Raji (cell line): ENCODE results near the gene TTLL1.

Source experiments
- POLR2A ChIP-seq: IDR thresholded peaks from 2 replicates; pipeline ENCODE4 v1.6.1; 2011; ENCODE audit warnings: low read depth, low read length, control low read depth; ENCODE audit not compliant: insufficient read depth

The TTLL1 gene

DNA sequence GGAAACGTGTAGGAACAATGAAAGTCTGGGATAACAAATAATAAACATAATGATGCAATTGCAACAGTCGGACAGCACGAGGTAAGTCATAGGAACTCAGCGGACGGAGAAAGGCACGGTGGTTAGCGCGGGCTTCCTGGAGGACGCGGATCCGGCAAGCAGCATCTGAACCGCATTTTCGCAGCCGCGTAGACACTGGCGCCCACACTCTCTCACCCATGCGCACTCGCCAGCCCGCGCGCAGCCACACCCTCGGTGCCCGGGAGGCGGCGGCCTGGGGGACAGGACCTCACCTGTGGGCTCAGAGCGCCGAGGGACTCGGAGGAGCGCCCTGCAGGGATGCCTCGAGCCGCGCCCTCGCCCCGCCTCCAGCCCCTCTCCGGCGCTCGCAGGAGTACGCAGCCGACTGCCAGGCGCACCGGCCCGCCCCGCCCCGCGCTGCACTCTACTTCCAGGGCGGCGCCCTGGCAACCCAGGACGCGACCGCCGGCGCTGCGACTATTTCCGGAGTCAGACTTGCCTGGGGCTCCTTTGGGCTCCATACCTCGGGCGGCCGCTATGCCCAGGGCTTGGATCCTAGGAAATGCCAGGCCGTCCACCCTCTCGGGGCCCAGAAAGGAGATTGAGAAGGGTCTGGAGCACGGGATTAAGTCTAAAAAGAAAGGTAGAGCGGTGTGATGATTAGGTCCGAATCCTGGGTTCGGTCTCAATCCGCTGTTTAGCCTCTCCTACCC, at the start of gene TTLL1:
Gene TTLL1 (minus strand): TSS at position 408 of the 734 bp plus-strand sequence. CDS start 13,805 bp downstream, outside the sequence.
- peak; percentile 78 for TF ChIP-seq POLR2A

DNA sequence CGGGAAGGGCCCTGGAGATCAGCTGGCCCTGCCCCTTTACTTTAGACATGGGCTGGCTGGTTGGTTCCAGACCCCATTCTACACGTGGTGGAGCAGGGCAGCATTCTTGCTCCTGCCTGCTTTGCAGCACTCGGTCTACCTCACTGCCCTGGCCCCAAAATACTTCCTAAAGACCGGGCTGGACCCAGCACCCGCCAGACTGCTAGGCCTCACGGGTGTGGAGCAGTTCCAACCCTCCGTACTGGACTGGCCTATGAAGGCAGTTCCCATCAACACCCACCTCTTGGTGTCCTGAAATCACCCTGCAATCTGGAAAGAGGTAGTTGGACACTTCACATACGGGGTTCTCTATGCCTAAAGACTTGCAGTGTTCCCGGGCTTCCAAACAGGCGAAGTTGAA, 47.6 kb upstream of the TTLL1 start:
- no peak for TF ChIP-seq POLR2A

DNA sequence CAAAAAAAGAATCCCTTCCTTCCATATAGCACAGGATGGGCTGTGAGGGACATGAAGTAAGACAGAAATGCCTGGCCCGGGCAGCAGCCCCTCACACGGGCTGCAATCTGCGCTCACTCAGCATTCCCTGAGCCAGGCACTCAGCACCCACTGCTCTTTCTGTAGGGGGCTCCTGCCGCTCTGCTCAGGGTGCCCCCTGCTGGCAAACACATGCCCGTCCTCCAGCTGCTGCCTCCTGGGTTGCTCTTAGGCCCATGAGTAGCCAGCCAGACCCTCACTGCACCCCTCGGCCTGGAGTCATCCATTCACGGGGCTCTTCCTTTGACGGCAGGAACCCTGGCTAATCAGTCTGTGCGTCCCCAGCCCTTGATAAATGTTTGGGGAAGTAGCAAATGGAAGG, 47.1 kb upstream of the TTLL1 start:
- TF ChIP-seq POLR2A = no peak

DNA sequence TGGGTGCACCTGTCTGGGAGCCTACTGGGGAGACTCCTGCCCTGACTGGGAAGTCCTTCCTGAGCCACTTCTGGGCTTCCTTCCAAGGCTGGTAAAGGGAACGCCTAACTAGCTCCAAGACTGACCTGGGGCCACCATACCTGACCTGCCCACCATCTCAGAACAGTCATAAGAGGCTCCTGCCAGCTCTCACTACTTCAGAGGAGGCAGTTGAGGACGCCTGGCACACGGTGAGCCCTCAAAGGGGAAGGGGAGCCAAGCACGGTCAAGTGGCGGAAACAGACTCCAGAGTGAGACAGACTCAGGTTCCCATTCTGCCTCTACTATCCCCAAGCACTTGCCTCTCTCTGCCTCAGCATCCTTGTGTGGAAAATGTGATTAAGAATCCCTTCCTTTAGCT, 46.4 kb upstream of the TTLL1 start:
- TF ChIP-seq POLR2A = no peak

DNA sequence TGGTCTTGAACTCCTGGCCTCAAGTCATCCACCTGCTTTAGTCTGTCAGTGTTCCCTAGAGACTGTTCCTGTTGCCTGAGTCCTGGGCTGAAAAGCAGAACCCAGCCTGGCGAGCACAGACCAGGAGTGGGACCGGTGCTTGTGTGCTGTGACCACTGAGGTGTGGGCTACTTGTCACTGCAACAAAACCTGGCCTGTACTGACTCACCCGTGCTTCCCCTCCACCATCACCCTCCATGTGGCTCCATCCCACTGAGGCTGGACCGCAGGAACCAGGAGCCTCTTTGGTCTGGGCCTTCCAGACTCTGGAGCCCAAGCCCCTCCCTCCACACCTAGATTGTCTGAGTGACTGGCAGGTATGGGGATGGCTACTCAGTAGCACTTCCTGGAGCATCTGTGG, 45.4 kb upstream of the TTLL1 start:
- no peak for TF ChIP-seq POLR2A

DNA sequence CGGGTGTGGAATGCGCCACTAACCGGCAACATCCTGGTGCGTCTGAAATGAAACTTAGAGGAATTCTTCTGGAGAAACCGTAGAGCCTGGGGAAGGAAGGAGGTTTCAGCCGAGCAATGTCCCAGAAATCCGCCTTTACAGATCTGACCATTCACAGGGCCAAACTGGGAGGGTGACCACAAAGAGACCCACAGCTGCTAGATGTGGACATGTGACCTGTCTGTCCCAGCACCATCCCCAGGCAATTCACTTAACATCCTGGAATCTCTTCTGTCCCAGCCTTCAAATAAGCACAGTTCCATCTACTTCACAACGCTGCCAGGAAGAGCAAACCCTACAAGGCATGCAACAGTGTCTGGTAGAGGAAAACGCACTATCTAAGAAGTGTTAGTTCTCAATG, 44.2 kb upstream of the TTLL1 start:
- no peak for TF ChIP-seq POLR2A

DNA sequence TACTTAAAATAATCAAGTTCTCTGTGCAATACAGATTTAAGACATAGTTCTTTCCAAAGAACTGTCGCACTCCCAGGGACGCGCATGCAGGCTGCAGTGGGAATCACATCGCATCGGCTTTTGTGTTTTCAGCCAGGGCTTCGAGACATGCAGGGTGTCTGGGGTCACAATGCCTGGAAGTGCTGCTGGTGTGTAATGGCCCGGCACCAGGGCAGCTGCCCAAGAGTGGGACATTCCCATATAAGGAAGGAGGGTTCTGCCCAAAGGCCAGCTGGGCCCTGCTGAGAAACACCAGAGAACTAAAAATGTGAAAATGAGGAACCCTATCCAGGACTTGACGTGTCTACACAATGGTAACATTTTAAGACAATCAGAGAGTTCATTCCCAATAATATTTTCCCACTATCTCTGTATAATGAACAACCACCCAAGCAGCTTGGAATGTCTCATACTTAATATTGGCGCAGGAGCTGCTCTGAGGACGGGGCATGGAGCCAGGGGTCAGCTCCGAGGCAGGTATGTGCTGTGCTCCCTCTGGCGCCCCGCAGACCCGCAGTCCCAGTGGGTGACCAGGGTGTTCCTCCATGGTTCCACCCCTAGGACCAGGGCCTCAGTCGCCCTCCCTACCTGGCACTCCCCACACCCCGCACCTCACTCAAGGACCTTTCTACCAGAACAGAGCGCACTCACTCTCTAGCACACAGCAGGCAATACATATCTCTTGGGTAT, 42.7 kb upstream of the TTLL1 start:
- no peak for TF ChIP-seq POLR2A

DNA sequence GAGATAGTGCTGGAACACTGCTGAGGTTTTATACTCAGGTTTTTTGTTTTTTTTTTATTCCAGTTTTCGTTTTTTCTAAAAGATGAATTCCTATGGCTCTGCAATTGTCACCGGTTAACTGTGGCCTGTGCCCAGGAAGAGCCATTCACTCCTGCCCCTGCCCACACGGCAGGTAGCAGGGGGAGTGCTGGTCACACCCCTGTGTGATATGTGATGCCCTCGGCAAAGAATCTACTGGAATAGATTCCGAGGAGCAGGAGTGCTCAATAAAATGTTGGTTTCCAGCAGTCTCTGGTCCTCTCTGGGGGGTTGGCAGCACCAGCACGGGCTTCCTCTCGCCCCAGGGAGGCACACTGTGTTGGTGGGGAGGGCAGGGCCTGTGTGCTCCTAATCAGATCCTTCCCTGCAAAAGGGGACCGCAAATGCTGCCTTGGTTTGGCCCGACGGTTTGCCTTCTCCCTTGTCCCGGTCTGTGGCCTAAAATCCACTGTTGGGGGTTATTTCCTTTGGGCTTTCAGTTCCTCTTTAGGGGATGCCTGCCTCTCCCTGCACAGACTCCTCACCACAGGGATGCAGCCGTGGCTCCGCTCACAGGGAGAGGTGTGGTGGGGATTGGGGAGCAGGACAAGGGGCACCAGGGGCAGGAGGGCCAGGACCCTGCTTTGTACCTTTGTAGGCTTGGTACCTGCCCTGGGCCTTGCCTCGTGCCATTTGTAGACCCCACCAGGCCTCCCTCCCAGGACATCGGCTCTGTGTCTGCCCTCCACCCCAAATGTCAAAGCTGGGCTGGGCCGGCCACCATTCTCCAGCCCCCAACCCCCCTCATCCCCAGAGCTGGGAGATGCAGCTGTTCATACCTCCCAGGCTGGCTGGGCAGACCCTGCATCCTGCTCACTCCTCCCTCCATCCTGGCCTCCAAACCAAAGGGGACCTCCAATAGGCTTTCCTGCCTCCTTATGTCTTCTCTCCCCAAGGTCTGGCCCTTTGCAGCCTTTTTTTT, 40.5 kb upstream of the TTLL1 start:
- TF ChIP-seq POLR2A = no peak

DNA sequence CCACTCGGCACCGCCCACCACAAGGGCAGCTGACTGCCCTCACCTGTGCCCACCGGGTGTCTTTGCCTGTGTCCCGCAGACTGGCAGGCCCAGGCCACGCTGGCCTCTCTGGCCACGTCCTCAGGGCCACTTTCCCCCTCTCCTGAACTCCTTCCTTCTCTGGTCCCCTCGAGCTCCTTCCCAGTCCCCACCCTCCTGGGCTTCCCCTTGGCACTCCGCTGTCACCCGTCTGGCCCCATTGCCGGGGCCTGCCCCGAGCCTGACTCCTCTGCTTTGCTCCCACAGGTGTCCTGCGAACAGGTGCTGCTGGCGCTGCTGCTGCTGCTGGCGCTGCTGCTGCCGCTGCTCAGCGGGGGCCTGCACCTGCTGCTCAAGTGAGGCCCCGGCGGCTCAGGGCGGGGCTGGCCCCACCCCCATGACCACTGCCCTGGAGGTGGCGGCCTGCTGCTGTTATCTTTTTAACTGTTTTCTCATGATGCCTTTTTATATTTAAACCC, 39.8 kb upstream of the TTLL1 start:
- no peak for TF ChIP-seq POLR2A

DNA sequence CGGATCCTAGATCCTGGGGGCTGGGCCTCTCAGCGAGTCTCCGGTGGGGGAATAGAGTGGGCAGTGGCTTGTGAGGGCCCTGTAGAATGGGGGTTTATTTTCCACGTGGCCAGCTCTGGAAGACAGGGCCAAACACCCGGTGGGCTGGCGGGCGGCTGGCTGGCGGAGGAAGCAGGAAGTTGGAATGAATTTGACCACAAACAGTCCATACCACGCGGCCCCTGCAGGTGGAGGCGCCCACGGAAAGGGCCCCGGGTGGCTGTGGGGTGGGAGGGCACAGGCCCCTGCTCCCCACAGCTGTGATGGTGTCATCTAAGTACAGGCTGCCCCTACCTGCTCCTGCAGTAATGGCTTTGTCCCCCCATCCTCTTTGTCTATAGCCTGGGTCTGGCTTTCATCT, 38.9 kb upstream of the TTLL1 start:
- no peak for TF ChIP-seq POLR2A

DNA sequence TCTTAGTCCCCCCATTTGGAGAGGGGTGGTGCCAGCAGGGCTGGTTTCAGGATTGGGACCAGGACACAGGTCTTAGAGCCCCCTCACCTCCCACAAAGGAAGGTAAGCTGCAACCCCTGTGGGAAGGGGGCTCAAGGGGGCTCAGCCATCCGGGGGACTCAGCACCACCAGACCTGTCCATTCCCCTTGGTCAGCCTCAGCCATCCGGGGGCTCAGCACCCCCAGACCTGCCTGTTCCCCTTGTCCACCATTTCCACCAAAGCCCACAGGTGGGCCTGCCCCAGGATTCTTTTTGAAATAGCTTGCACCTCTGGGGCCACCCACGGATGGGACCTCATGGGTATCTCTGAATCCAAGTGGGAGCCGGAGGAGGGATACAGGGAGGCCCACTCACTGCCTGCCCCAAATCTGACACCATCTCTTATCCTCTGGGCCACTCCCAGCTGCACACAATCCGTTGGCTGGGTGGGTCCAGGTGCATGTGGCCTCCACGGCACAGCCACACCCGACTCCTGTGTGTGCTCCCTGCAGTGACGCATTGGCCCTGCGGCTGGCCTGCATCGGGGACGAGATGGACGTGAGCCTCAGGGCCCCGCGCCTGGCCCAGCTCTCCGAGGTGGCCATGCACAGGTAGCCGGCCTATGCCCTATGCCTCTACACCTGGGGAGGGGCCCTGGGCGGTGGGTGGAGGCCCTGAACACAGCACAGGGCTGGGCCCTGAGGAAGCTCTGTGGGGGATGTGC, 38.1 kb upstream of the TTLL1 start:
- no peak for TF ChIP-seq POLR2A

DNA sequence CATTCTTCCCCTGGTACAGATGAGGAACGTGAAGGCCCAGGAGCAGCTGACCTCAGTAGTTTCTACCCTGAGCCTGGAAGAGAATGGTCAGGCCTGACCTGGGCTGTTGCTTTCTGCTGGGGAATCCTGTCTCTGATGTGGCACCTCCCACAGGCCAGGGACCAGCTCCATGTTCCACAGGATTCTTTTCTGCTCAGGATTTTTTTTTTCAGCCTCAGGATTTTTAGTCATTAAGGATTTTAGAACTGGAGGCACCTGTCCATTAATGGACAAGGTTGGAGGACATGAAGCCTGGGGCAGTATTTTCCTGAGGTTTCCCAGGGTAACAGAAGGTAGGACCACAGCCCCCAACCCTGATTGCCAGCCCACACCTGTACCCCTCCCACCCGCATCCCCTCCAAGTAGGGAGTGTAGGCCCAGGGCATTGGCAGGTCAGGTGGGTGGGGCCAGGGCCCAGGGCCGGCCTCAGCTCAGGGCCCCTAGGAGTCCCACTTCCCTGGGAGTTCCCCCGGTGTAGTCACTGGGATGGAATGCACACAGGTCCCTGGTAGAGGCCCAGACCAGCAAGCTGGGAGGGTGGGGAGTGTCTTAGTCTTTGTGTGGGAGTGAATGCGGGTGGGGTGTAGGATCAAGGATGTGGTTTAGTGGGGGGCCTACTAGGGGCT, 37.4 kb upstream of the TTLL1 start:
- no peak for TF ChIP-seq POLR2A

DNA sequence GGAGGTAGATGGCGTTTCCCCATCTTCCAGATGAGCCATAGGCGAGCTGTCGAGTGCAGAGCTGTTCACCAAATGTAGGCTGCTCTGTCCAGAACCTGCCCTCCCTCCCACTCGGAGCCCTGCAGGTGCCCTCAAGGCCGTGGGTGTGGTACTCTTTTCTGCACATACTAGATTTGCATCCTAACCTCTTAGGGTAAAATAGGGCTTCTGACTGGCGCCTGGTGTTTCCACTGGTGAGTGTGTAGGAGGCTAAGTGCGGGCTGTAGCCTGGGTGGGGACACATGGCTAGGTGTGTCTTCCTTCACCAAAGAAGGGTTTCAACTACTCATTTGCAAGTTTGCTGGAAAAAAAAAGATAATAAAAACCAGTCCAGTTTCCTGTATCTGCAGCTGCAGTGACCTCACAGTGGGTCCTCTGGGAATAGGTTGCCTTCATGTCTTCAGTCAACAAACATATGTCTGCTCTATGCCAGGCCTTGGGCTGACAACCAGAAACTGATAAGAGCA, 29.8 kb upstream of the TTLL1 start:
- TF ChIP-seq POLR2A = peak; percentile 49

DNA sequence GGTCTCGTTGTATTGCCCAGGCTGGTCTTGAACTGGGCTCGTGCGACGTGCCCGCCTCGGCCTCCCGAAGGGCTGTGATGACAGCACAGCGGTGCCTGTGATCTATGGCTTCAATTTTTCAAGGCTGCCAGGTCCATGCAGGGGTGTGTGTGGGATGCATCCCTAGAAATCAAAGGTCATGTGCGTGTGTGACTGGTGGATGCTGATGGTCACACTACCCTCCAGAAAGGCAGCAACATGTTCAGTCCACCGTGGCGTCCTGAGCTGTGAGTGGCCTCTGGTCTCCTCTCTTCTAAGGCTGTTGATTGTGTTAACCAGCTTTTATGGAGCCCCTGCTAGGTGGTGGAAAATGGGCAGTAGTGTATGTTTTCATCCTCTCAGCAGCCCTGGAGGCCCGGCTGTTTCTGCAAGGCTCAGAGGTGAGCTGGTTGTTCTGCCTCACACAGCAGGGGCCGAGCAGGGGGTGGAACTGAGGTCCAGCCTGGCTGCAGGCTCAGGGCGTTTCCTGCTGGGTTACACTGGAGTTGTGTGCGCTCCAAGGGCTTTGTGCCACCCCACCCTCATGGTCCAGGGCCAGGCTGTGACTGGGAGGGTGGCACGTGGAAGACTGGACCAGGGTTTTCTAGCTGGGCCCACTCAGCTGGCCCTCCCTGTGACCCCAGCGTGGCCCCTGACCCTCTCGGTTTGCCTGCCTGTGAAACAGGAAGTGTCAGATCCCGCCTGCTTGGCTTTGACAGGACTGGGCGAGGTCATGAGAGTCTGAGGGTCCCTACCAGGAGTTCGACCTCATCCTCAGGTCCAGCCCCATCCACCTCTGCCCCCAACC, 29.0 kb upstream of the TTLL1 start:
- TF ChIP-seq POLR2A = no peak; the same call in 1 of the 2 replicates
